Measurements from ENCODE around the gene TMPRSS11B. TPM values are rescaled to one million over a fixed set of nuclear protein-coding genes. Genes with fewer than 3 reads are reported as not detected.

Gene TMPRSS11B
- total RNA-seq, 2 donors from 2014 or later: 0.15 to 0.18 TPM

DNA sequence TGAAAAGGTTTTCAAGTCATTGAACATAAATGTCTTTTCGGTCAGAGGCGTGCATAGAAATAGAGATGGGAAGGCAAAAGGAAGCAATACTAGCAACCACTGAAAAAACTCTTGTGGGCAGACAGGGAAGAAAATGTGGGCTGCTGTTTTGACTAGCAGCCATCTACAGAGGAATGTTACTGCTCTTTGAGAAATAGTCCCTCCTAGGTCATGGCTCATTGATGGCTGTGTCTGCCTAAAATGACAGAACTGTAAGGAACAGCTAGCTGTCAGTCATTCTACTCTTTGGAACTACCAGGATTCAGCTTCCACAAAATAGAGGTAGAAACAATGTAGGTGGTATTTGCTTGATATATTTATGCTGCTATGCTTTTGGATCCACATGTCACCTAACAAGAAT, 26.9 kb upstream of the TMPRSS11B start:
- peaks cover 3% of the 10 kb centered on the region for H3K4me1 ChIP-seq (ENCODE audit: control insufficient read depth, insufficient read depth, low read length)
- WGBS, 2 experiments (ENCODE audit: insufficient coverage in 1 of 2, insufficient read length in 1 of 2): 45 to 73% methylated on average over 2 of the region's 2 CpGs
- peaks cover 74% of the 10 kb centered on the region for H3K9me3 ChIP-seq (ENCODE audit: control insufficient read depth, low read length)
- H3K4me3 ChIP-seq (ENCODE audit: low read length): peak overlapping the region; percentile 56
- Mint-ChIP-seq H3K9me3 (peaks cover 68% of the 10 kb centered on the region), H3K36me3 (ENCODE audit: low read depth) (peaks cover 37% of the 10 kb centered on the region), H3K27ac (peak overlapping the region; percentile 87), H3K4me3 (peak overlapping the region; percentile 54), H3K27me3 (ENCODE audit: insufficient read depth) (no peaks in the 10 kb centered on the region), H3K4me1 (peaks cover 24% of the 10 kb centered on the region)
- no peaks in the 10 kb centered on the region for H3K27me3 ChIP-seq (ENCODE audit: control insufficient read depth, insufficient read depth, low read length, poor library complexity, severe bottlenecking)
- H3K9ac ChIP-seq (ENCODE audit: extremely low read depth, low read length, poor library complexity, severe bottlenecking): peak overlapping the region; percentile 42
- H3K27ac ChIP-seq (ENCODE audit: low read depth, low read length): peak overlapping the region; percentile 10
- H3K36me3 ChIP-seq (ENCODE audit: control insufficient read depth, insufficient read depth, low read length): no peaks in the 10 kb centered on the region
- no peak for DNase-seq
- TF ChIP-seq, protein P1, sequence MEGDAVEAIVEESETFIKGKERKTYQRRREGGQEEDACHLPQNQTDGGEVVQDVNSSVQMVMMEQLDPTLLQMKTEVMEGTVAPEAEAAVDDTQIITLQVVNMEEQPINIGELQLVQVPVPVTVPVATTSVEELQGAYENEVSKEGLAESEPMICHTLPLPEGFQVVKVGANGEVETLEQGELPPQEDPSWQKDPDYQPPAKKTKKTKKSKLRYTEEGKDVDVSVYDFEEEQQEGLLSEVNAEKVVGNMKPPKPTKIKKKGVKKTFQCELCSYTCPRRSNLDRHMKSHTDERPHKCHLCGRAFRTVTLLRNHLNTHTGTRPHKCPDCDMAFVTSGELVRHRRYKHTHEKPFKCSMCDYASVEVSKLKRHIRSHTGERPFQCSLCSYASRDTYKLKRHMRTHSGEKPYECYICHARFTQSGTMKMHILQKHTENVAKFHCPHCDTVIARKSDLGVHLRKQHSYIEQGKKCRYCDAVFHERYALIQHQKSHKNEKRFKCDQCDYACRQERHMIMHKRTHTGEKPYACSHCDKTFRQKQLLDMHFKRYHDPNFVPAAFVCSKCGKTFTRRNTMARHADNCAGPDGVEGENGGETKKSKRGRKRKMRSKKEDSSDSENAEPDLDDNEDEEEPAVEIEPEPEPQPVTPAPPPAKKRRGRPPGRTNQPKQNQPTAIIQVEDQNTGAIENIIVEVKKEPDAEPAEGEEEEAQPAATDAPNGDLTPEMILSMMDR (conservative IDR thresholded peaks at IDR 0.05): no peak

DNA sequence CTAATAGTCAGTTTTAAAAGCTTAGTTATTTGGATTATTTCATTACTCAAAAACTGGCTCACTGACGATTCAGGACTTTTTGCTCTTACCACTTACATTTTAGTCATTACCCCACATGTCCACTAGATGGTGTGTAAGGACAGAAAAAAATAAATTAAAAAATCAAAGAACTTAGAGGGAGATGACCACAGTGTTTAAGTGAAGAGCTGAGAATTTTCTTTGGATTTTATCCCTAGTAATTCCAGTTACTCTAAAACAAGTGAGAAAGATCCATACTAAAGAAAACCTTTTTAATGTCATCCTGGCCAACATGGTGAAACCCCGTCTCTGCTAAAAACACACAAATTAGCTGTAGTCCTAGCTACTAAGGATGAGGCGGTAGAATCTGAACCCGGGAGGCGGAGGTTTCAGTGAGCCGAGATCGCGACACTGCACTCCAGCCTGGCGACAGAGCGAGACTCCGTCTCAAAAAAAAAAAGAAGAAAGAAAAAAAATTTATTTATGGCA, 26.4 kb upstream of the TMPRSS11B start:
- H3K4me3 Mint-ChIP-seq: peak overlapping the region; percentile 54
- H3K9me3 Mint-ChIP-seq: peaks cover 65% of the 10 kb centered on the region
- TF ChIP-seq, protein P1 (conservative IDR thresholded peaks at IDR 0.05): peak; percentile 85
- no peaks in the 10 kb centered on the region for H3K27me3 Mint-ChIP-seq (ENCODE audit: insufficient read depth)
- Histone ChIP-seq H3K4me1 (ENCODE audit: control insufficient read depth, insufficient read depth, low read length) (peaks cover 3% of the 10 kb centered on the region), H3K27ac (ENCODE audit: low read depth, low read length) (peak overlapping the region; percentile 10), H3K9ac (ENCODE audit: extremely low read depth, low read length, poor library complexity, severe bottlenecking) (peak overlapping the region; percentile 42), H3K4me3 (ENCODE audit: low read length) (peak overlapping the region; percentile 56), H3K36me3 (ENCODE audit: control insufficient read depth, insufficient read depth, low read length) (no peaks in the 10 kb centered on the region), H3K27me3 (ENCODE audit: control insufficient read depth, insufficient read depth, low read length, poor library complexity, severe bottlenecking) (no peaks in the 10 kb centered on the region), H3K9me3 (ENCODE audit: control insufficient read depth, low read length) (peaks cover 70% of the 10 kb centered on the region)
- DNase-seq: peak; percentile 63
- peak overlapping the region; percentile 87 for H3K27ac Mint-ChIP-seq
- peaks cover 24% of the 10 kb centered on the region for H3K4me1 Mint-ChIP-seq
- 41 to 51% methylated on average over 3 to 10 of the region's 11 CpGs for WGBS, 2 experiments (ENCODE audit: insufficient coverage in 1 of 2, insufficient read length in 1 of 2)
- peaks cover 36% of the 10 kb centered on the region for H3K36me3 Mint-ChIP-seq (ENCODE audit: low read depth)

DNA sequence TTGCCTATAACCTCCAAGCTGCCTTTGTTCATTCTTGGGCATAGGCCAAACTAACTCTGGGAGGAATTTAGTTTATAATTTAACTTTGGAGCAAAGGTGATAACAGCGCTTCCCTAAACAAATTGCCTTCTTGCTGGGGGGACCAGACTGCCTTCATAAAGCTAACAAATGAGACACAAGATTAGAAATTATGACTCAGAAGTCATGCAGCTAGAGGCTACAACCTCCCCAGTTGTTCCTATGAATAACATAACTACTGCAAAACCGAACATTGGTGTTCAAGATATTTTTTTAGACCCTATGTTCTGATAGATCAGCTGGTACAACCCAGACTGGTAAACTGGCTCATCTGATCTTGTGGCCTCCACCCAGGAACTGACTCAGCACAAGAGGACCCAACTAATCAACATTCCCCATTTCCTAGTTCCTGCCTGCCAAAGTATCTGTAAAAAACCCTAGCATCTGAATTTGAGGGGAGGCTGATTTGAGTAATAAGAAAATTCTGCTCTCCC, 22.0 kb upstream of the TMPRSS11B start:
- TF ChIP-seq, protein P1 (conservative IDR thresholded peaks at IDR 0.05): no peak
- Histone ChIP-seq H3K9me3 (ENCODE audit: control insufficient read depth, low read length) (peaks cover 61% of the 10 kb centered on the region), H3K27ac (ENCODE audit: low read depth, low read length) (no peak overlapping the region), H3K4me1 (ENCODE audit: control insufficient read depth, insufficient read depth, low read length) (no peaks in the 10 kb centered on the region), H3K36me3 (ENCODE audit: control insufficient read depth, insufficient read depth, low read length) (no peaks in the 10 kb centered on the region), H3K4me3 (ENCODE audit: low read length) (no peak overlapping the region), H3K27me3 (ENCODE audit: control insufficient read depth, insufficient read depth, low read length, poor library complexity, severe bottlenecking) (no peaks in the 10 kb centered on the region), H3K9ac (ENCODE audit: extremely low read depth, low read length, poor library complexity, severe bottlenecking) (no peak overlapping the region)
- Mint-ChIP-seq H3K36me3 (ENCODE audit: low read depth) (peaks cover 21% of the 10 kb centered on the region), H3K4me3 (no peak overlapping the region), H3K9me3 (peaks cover 51% of the 10 kb centered on the region), H3K27me3 (ENCODE audit: insufficient read depth) (no peaks in the 10 kb centered on the region), H3K4me1 (peaks cover 7% of the 10 kb centered on the region), H3K27ac (no peak overlapping the region)
- no peak for DNase-seq
- 88 to 96% methylated on average over 1 to 2 of the region's 2 CpGs for WGBS, 2 experiments (ENCODE audit: insufficient coverage in 1 of 2, insufficient read length in 1 of 2)
